OCI-LY1 (cell line): ENCODE data around the gene NOP14.
"Not testable (repeated sequence)": the region's sequence is repeated elsewhere in the genome, so short reads cannot be mapped to it uniquely, and the experiment has no call there.

ENCODE experiments used
- H2AFZ ChIP-seq: fragments of 200-600 bp; sonication (generic), shearing (Covaris generic); 2 replicates; pipeline ENCODE4 v1.6.0; 2014; ENCODE audit warnings: antibody characterized with exemption, mild to moderate bottlenecking, low read length
- H3F3A ChIP-seq: fragments of 200-600 bp; sonication (generic), shearing (Covaris generic); 2 replicates; pipeline ENCODE4 v1.6.0; 2014; ENCODE audit warnings: mild to moderate bottlenecking, antibody characterized with exemption, low read length, moderate library complexity; ENCODE audit not compliant: insufficient read depth
- H3K27ac ChIP-seq: fragments of 200-600 bp; sonication (generic); 2 replicates; pipeline ENCODE4 v1.5.1; 2014; ENCODE audit warnings: low read length, mixed run types, mild to moderate bottlenecking, low read depth; ENCODE audit not compliant: poor library complexity, severe bottlenecking
- H3K27me3 ChIP-seq: fragments of 200-600 bp; sonication (generic); 2 replicates; pipeline ENCODE4 v1.6.0; 2014; ENCODE audit warnings: antibody characterized with exemption, mild to moderate bottlenecking, low read length, moderate library complexity; ENCODE audit not compliant: insufficient read depth
- H3K36me3 ChIP-seq: fragments of 200-600 bp; sonication (generic); 2 replicates; pipeline ENCODE4 v1.6.1; 2014; ENCODE audit warnings: mild to moderate bottlenecking, antibody characterized with exemption, low read length, moderate library complexity, mixed read lengths; ENCODE audit not compliant: insufficient read depth
- H3K4me1 ChIP-seq: fragments of 200-600 bp; sonication (generic); 2 replicates; pipeline ENCODE4 v1.5.1; 2014; ENCODE audit warnings: mild to moderate bottlenecking, low read length, moderate library complexity; ENCODE audit not compliant: insufficient read depth, severe bottlenecking
- H3K4me2 ChIP-seq: fragments of 200-600 bp; sonication (generic), shearing (Covaris generic); 2 replicates; pipeline ENCODE4 v1.6.1; 2014; ENCODE audit warnings: low read length
- H3K4me3 ChIP-seq: fragments of 200-600 bp; sonication (generic); 2 replicates; pipeline ENCODE4 v1.5.1; 2014; ENCODE audit warnings: low read length, low read depth, mild to moderate bottlenecking, mixed read lengths; ENCODE audit not compliant: poor library complexity, severe bottlenecking
- H3K79me2 ChIP-seq: fragments of 200-600 bp; shearing (Covaris generic); 2 replicates; pipeline ENCODE4 v1.6.1; 2016; ENCODE audit warnings: mixed run types, low read length, mixed read lengths; ENCODE audit not compliant: insufficient read depth
- H3K9ac ChIP-seq: fragments of 200-600 bp; sonication (generic), shearing (Covaris generic); 2 replicates; pipeline ENCODE4 v1.6.1; 2014; ENCODE audit warnings: mild to moderate bottlenecking, low read length, mixed read lengths
- H3K9me2 ChIP-seq: fragments of 200-600 bp; sonication (generic), shearing (Covaris generic); 2 replicates; pipeline ENCODE4 v1.6.1; 2014; ENCODE audit warnings: low read depth, mild to moderate bottlenecking, low read length, mixed read lengths
- H3K9me3 ChIP-seq: fragments of 200-600 bp; shearing (Covaris generic); 2 replicates; pipeline ENCODE4 v1.6.1; 2014; ENCODE audit warnings: low read length, mixed read lengths
- H4K20me1 ChIP-seq: fragments of 200-600 bp; sonication (generic), shearing (Covaris generic); 2 replicates; pipeline ENCODE4 v1.6.0; 2016; ENCODE audit warnings: mild to moderate bottlenecking, low read length; ENCODE audit not compliant: insufficient read depth
- EZH2 ChIP-seq: fragments of 200-600 bp; sonication (generic), shearing (Covaris generic); IDR thresholded peaks from 2 replicates; pipeline ENCODE4 v1.8.0; 2017; ENCODE audit warnings: borderline replicate concordance, mixed run types, mild to moderate bottlenecking, antibody characterized with exemption, low read length, moderate library complexity, mixed read lengths
- TF ChIP-seq, protein P1 (sequence below): fragments of 200-600 bp; sonication (generic), shearing (Covaris generic); IDR thresholded peaks from 2 replicates; pipeline ENCODE4 v1.5.1; 2017; ENCODE audit warnings: mild to moderate bottlenecking, antibody characterized with exemption, low read length, moderate library complexity, mixed read lengths

The NOP14 gene

GRCh38 chr4:2961811-2962441 is 1.3 kb downstream of the NOP14 start:
- H3K9me3 ChIP-seq, result no peaks in the 10 kb centered on the region
- H3K27me3 ChIP-seq, result no peaks in the 10 kb centered on the region
- TF ChIP-seq, protein P1, sequence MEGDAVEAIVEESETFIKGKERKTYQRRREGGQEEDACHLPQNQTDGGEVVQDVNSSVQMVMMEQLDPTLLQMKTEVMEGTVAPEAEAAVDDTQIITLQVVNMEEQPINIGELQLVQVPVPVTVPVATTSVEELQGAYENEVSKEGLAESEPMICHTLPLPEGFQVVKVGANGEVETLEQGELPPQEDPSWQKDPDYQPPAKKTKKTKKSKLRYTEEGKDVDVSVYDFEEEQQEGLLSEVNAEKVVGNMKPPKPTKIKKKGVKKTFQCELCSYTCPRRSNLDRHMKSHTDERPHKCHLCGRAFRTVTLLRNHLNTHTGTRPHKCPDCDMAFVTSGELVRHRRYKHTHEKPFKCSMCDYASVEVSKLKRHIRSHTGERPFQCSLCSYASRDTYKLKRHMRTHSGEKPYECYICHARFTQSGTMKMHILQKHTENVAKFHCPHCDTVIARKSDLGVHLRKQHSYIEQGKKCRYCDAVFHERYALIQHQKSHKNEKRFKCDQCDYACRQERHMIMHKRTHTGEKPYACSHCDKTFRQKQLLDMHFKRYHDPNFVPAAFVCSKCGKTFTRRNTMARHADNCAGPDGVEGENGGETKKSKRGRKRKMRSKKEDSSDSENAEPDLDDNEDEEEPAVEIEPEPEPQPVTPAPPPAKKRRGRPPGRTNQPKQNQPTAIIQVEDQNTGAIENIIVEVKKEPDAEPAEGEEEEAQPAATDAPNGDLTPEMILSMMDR, result no peak
- no peak for TF ChIP-seq EZH2
- H3K27ac ChIP-seq, result peak overlapping the region; percentile 74
- peak overlapping the region; percentile 86 for H3K4me3 ChIP-seq
- H3K9me2 ChIP-seq, result no peaks in the 10 kb centered on the region
- H3K4me2 ChIP-seq, result peak overlapping the region; percentile 92
- peak overlapping the region; percentile 90 for H3K9ac ChIP-seq
- no peaks in the 10 kb centered on the region for H4K20me1 ChIP-seq
- peaks cover 14% of the 10 kb centered on the region for H3K4me1 ChIP-seq
- no peak overlapping the region for H2AFZ ChIP-seq
- H3F3A ChIP-seq, result no peaks in the 10 kb centered on the region
- peaks cover 18% of the 10 kb centered on the region for H3K79me2 ChIP-seq
- H3K36me3 ChIP-seq, result peaks cover 24% of the 10 kb centered on the region

- no peaks in the 10 kb centered on the region for H3K27me3 ChIP-seq
- H3F3A ChIP-seq, result no peaks in the 10 kb centered on the region
- H3K4me1 ChIP-seq, result peaks cover 14% of the 10 kb centered on the region
- peak overlapping the region; percentile 86 for H3K4me3 ChIP-seq
- H3K36me3 ChIP-seq, result peaks cover 29% of the 10 kb centered on the region
- peak overlapping the region; percentile 92 for H3K4me2 ChIP-seq
- no peaks in the 10 kb centered on the region for H4K20me1 ChIP-seq
- peak overlapping the region; percentile 90 for H3K9ac ChIP-seq
- no peaks in the 10 kb centered on the region for H3K9me3 ChIP-seq
- peaks cover 18% of the 10 kb centered on the region for H3K79me2 ChIP-seq
- TF ChIP-seq, protein P1, result no peak
- TF ChIP-seq EZH2, result no peak
- H3K9me2 ChIP-seq, result no peaks in the 10 kb centered on the region
- peak overlapping the region; percentile 74 for H3K27ac ChIP-seq
- H2AFZ ChIP-seq, result no peak overlapping the region
These were observed 1.8 kb downstream of the NOP14 start for GRCh38 chr4:2961421-2961810.

GRCh38 chr4:2960450-2960849 is 2.8 kb downstream of the NOP14 start:
- not testable (repeated sequence) for H3F3A ChIP-seq, H3K27ac ChIP-seq, H3K9me3 ChIP-seq, H3K27me3 ChIP-seq, H2AFZ ChIP-seq, H3K9ac ChIP-seq, H3K9me2 ChIP-seq, H3K4me2 ChIP-seq, H4K20me1 ChIP-seq, H3K4me3 ChIP-seq
- peaks cover 14% of the 10 kb centered on the region for H3K4me1 ChIP-seq
- peaks cover 38% of the 10 kb centered on the region for H3K36me3 ChIP-seq
- peaks cover 18% of the 10 kb centered on the region for H3K79me2 ChIP-seq

DNA sequence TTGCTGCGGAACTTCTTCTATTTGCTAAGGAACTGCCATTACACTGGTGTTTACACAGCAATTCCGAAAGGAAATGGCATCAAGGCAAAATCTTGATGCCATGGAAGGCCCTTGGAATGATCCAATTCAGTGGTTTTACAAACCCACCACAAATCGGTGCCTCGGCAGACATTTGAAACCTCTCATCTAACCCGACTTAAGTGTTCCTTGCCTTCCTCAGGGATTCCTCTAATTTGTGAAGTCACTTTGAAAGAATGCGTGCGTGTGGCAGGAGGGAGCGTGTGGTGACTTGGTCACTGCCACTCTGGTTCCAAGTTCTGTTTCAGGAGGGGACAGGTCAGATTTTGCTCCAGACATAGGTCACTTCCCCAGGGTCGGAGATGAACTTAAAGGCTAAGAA is 4.8 kb downstream of the NOP14 start:
- Histone ChIP-seq H3K4me3 (no peak overlapping the region), H3K9me3 (no peaks in the 10 kb centered on the region), H3K27ac (no peak overlapping the region), H4K20me1 (no peaks in the 10 kb centered on the region), H3K36me3 (peaks cover 51% of the 10 kb centered on the region), H3K79me2 (peaks cover 18% of the 10 kb centered on the region), H3K4me2 (no peak overlapping the region), H3K9ac (no peak overlapping the region), H3K27me3 (no peaks in the 10 kb centered on the region), H3K4me1 (peaks cover 9% of the 10 kb centered on the region), H3K9me2 (no peaks in the 10 kb centered on the region), H2AFZ (no peak overlapping the region), H3F3A (peaks cover 8% of the 10 kb centered on the region; the same call in 1 of the 2 replicates)
- TF ChIP-seq EZH2, result no peak
- TF ChIP-seq, protein P1, result no peak
